Inflammatory macrophage treated with lipopolysaccharide for 4 hours (primary cell): ENCODE data around the gene RCOR3.

Experiments used
- DNase-seq: peaks from one replicate; pipeline ENCODE4 v3.0.0-alpha.2; 2020

The RCOR3 gene

GRCh38 chr1:211326140-211326527 lies 67.0 kb downstream of the RCOR3 start:
- DNase-seq, result no peak

- DNase-seq, result peak; percentile 74
Observed at GRCh38 chr1:211326528-211327345, 67.6 kb downstream of the RCOR3 start, which contains the start of gene TRAF5. TSS of gene TRAF5 (plus strand) at chr1:211326833. CDS start at chr1:211353240, 26,407 bp downstream.

- DNase-seq, result peak; percentile 13
Observed at GRCh38 chr1:211327346-211327921, 68.3 kb downstream of the RCOR3 start.

- DNase-seq, result no peak
Observed at GRCh38 chr1:211328084-211328694, 69.0 kb downstream of the RCOR3 start.

- DNase-seq, result no peak
Observed at GRCh38 chr1:211328866-211329475, 69.8 kb downstream of the RCOR3 start.

GRCh38 chr1:211329764-211330201 lies 70.6 kb downstream of the RCOR3 start:
- no peak for DNase-seq

- no peak for DNase-seq
Observed at GRCh38 chr1:211330282-211330936, 71.2 kb downstream of the RCOR3 start.

- no peak for DNase-seq
Observed at GRCh38 chr1:211331011-211331709, 72.0 kb downstream of the RCOR3 start.

GRCh38 chr1:211332036-211332616 lies 73.0 kb downstream of the RCOR3 start:
- DNase-seq, result no peak

GRCh38 chr1:211332830-211333229 lies 73.7 kb downstream of the RCOR3 start:
- peak; percentile 38 for DNase-seq

GRCh38 chr1:211333906-211334305 lies 74.7 kb downstream of the RCOR3 start:
- no peak for DNase-seq

GRCh38 chr1:211334986-211335385 lies 75.8 kb downstream of the RCOR3 start:
- no peak for DNase-seq

GRCh38 chr1:211335522-211336157 lies 76.5 kb downstream of the RCOR3 start:
- DNase-seq, result no peak

- DNase-seq, result no peak
Observed at GRCh38 chr1:211336161-211336560, 77.0 kb downstream of the RCOR3 start.

GRCh38 chr1:211336775-211337174 lies 77.6 kb downstream of the RCOR3 start:
- no peak for DNase-seq

GRCh38 chr1:211337430-211338223 lies 78.5 kb downstream of the RCOR3 start:
- DNase-seq, result no peak

- DNase-seq, result no peak
Observed at GRCh38 chr1:211338224-211338620, 79.1 kb downstream of the RCOR3 start.

- peak; percentile 67 for DNase-seq
Observed at GRCh38 chr1:211339631-211340041, 80.5 kb downstream of the RCOR3 start.

GRCh38 chr1:211340622-211341507 lies 81.7 kb downstream of the RCOR3 start:
- peak; percentile 82 for DNase-seq
